ENCODE data around the gene SOWAHA.

The SOWAHA gene

DNA sequence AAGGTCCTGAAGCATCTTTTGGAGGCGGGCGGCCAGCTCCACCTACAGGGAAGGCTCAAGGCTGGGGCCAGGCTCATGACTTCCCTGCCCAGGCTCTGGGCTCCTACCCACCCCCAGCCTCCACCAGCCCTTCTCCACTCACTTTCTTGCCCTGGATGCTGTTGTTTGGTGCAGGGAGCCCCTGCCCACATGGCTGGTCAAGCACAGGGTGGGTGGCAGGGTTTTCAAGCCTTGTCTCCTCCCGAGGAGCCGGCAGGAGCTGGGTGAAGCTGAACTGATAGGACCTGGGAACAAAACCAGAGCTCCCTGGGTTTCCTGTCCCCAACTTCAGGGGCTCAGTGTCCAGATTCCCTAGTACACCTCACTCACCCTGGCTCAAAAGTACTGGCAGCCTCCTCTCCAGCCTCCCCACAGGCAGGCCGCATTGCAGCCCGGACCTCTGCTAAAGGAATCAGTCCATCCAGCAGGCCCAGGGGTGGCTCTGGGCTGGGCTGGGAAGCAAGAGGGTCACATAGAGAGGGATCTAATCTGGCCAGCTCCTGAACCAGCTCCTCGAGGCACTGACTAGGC lies 10.5 kb downstream of the SOWAHA start:
- intact Hi-C loops (cut with DNase I): no loop called here
- peak in 1 of 10 donors; percentile 80 for DNase-seq

DNA sequence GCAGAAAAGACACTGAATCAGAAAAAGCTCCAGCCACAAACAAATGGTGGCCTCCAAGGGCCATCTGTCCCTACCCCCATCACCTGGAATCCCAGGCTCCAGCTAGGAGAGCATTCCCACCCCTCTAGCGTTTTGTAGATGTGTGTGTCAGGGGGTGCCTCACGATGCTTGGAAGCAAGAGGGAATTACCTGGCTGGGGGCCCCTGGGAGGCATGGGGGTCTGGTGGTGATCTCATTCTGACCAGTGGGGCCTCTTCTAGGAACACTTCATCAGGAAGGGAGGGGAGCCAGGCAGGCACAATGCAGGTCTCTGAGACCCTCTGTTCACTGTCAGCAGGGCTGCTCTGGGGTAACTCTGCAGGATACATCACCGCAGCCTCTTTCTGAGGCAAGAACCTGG lies 11.3 kb downstream of the SOWAHA start:
- peak in 1 of 10 donors; percentile 56 for DNase-seq
- intact Hi-C loops (cut with DNase I): no loop called here

DNA sequence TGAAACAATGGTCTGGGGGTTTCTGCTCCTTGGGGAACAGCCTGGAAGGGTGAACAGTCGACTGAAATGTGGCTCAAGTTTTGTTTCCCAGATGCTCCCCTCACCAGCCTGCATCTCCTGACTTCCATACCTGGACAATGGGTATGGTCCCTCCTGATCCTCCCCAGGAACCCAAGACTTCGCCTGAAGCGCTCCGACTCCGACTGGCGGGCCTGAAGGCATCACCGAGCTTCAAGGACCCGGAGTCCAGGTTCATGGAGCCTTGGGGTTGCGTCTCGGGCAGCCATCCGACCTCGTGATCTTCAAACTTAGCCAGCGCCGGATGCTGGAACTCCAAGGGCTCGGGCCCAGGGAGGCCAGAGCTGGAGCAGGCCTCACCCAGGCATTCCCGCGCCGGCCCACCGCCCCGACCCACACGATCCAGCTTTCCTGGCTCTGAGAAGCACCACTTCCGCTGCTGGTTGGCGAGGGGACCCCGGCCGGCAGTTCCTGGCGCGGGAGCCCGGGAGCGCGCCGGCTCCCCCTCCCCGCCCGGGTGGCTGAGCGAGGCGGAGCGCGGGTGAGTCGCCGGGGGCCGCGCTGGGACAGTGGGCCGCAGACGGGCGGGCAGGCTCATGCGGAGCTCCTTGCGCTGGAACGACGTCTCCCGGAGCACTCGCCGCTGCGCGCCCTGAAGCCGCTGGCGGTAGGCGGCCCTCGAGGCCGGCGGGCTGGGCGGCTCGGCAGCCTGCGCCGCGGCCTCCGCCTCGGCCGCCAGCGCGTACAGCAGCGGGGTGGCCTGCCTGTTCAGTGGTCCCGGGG lies 12.1 kb downstream of the SOWAHA start:
- DNase-seq: peak in 2 of 10 donors; percentile 73 to 82
- intact Hi-C loops (cut with DNase I): no loop called here

DNA sequence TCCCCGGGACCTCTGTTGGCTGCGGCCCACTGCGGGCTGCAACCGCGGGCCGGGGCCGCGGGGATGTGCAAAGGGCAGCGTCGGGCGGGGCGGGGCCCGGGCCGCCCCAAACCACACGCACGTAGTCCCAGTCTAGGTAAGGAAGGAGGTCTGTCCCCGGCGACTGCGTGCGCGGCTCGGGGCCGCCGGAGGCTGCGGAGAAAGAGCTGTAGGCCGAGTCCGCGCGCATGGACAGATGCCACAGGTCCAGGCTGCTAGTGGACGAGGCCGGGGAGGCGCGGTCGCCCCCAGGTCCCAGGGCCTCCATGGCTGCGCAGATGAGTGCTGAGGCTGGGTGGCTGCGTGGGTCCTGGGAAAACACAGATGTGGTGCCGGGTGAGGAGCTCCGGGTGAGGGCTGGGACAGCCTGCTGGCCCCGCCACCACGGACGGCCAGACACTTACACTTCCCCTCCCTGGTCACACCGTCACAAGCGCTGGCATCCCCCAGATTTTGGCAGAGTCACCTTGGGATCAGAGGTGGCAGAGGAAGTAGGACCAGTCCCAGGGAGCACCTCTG lies 12.8 kb downstream of the SOWAHA start:
- DNase-seq: peak in 2 of 10 donors; percentile 71 to 84
- intact Hi-C loops (cut with DNase I): no loop called here

DNA sequence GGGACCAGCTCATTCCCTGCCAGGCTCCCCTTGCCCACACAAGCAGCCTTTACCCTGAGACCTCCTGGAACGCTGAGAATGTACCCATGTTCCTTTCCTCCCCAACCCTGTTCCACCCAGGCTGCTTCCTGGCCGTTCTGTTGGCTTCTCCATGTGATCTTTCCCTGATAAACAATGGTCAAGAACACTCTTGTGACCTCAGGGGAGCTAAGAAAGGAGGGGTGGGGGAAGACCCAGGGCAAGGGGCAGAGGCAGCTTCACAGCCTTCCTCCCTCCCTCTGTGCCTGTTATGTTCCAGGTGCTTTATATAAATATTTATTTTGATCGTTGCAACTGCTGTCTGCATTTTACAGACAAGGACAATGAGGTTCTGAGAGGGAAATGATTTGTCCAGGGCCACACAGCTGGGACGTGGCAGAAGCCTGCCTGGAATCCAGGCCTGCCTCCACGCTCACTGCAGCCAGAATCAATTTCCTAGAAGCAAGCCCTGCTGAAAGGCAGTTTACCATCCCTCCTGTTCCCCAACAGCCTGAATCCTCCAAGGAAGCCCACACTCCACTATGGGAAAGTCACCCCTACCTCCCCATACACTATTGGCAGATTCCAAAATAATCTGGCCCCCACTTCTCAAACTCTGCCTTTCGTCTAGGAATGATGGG lies 13.5 kb downstream of the SOWAHA start:
- no peak for DNase-seq
- intact Hi-C loops (cut with DNase I): no loop called here

DNA sequence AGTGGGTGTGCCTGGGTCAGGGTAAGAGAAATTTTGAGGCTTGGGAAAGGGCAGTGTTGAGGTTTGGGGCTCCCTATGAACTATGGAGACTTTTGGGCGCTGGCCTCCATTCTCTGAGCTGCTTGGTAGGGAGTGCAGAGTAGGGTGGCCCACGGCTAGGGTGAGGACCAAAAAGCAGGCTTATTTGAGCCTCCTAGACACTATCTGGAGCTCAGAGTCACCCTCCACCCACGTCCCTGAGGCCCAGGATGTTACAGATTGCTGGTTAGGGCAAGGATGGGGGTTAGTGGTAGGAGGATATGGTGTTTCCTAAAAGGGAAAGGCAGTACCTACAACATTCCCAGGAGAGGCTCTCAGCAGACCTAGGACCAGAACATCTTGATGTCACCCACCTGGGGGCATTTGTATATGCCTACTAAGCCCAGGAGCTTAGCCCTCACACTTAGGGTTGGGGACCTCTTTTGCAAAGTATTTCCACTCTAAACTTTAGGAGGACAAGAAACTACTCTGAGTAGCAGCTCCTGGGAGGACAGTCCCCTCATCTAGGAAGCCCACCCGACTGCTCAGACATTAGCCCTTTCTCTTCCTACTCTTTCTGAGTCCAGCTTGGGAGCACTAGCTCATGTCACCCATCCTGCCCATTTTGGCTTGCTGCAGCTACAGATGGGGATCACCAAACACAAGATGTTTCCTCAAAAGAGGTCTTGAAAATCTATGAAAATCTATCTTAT lies 15.0 kb downstream of the SOWAHA start:
- DNase-seq: no peak
- intact Hi-C loops (cut with DNase I): no loop called here

DNA sequence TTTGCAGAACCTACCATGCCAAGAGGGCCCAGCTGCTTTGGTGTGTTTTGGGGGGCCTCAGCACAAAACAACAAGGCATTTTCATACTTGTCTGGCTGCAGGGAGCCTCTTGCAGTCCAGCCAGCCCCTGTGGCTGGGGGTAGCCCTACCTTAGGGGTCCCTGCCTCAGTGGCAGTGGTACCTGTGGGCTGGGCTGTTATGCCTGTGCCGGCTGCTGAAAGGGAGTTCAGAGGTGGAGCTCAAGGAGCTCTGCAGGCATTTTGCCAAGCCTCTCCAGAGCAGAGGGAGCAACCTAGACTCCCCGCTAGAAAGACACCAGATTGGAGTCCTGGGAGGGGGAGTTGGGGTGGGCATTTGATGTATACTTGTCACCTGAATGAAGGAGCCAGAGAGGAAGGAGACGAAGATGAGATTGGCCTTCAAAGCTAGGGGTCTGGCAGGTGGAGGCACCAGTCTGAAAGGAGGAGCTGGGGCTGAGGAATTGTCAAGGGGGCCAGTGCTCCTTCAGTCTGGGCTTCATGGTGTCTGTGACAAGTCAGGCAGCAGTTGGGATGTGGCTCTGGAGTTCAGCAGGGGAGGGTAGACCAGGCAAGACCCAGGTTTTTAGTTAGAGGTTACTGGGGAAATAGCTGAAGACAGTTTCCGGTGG lies 15.9 kb downstream of the SOWAHA start:
- peak in 1 of 10 donors; percentile 44 for DNase-seq
- intact Hi-C loops (cut with DNase I): no loop called here

DNA sequence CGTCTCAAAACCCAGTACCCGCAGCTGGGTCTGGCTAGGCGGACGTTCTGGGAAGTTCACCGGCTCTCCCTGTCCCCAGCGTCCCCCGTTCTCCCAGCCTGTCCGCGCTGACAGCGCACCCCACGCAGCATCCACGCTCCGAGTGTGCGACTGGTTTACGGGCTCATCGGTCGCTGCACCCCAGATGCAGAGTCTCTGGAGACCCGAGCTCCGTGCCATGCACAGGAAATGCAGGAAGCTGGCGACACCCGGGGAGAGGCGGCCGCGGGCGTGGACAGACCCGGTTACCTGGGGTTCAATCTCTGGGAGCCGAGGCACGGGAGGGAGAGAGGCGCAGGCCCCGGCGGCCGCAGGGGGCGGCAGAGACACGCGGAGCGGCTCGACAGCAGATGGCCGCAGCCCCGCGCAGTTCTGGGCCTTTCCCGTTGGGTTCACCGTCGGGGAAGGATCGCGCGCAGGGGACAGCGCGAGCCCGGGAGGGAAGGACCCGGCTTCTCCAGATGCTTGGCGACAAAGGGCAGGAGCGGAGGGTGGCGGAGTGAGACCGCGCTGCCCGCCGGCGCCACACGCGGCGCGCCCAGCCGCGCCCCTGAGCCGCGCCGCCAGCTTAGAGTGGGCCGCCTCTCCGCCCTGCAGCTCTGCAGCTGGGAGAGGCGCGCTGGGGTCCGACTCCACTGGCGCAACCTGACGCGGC lies 16.8 kb downstream of the SOWAHA start:
- DNase-seq: peak; percentile 62 to 97 (median 72)

DNA sequence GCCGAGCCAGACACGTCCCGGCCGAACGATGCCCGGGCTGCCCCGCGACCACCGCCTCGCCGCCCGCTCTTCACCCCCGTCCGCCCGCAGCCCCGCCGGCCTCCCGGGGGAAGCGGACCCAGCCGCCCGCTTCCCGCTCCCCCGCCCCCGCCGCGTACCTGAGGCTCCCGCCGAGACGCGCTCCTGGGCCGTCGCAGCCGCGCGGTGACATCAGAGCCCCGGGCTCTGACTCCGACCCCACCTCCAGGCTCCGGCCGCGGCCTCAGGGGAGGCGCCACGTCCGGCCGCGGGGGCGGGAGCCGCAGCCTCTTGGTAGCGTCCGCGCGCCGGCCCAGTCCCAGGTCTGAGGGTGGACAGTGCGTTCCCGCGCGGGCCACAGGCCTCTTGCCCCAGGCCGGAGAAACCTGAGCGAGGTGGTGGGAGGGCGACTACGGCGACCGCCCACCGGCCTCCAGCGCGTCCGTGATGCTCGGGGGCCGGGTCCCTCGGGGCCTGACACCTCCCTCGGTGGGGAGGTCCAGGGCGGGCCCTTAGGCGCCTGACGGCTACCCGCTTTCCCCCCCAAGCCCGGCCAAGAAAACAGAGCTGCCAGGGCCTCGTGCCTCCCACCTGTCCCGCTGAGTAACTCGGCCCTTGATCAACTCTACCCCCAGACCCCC lies 17.5 kb downstream of the SOWAHA start, which contains the start of gene SHROOM1:
TSS of gene SHROOM1 (minus strand) at position 212 of the 659 bp plus-strand sequence. CDS start 4,507 bp downstream, outside the sequence.
- DNase-seq: peak in 4 of 10 donors; percentile 70 to 87 (median 78)
- intact Hi-C loops (cut with DNase I): loop anchor here (5.0 to 10.0 kb wide), 3 partner anchors 37 to 134 kb away; partner anchors contain the start of genes AFF4, GDF9 and UQCRQ

More for the DNA sequence above, 16.8 kb downstream of the SOWAHA start:
- intact Hi-C loops (cut with DNase I): loop anchor here (5.0 to 10.0 kb wide), 3 partner anchors 37 to 135 kb away; partner anchors contain the start of genes AFF4, GDF9 and UQCRQ

DNA sequence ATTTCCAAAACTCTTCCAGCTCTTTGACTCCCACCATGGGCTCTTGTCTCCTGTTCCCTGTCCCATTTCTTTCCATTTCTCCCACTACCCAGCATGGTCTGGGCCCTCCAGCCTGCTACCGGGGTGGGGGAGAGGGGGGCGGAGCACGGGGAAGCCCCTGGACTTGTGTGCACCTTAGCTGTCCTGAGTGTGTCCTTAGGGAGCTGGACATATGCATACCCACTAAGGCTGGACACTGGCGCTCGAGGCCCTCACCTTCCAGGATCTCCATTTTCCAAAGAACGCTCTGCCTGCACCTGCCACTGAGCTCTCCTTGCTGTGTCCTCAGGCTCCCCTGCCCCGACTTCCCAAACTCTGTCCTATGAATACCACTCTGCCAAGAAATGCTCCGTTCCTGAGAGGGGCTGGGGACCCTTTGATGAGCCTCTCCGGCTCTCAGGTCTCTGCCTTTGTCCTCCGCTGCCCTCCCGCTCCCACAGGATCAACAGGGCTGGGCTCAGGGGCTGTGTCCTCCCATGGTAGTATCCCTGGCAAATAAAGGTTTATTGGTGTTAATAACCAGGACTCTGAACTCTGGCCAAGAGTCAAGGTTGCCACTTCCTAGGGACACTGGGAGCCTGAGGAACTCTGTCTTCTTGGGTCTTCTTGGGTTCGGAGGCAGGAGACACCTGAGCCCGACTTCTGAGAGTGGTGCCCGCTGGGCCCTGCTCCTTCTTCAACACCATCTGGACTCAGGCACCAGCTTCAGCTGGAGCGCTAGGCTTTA lies 18.2 kb downstream of the SOWAHA start:
- intact Hi-C loops (cut with DNase I): loop anchor here (5.0 to 10.0 kb wide), 3 partner anchors 36 to 134 kb away; partner anchors contain the start of genes AFF4, GDF9 and UQCRQ
- peak in 1 of 10 donors; percentile 59 for DNase-seq

DNA sequence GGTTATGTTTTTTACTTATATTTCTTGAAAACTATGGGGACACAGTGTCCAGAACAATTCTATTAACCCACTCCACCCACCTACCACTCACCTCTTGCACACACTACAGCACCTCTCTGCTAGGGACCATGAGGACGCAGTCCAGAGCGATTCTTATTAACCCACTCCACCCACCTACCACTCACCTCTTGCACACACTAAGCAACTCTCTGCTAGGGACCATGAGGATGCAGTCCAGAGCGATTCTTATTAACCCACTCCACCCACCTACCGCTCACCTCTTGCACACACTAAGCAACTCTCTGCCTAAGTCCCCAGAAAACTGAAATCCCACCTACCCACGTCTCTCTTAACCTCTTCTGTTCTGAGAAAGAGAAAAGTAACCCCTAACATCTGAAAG lies 19.5 kb downstream of the SOWAHA start:
- intact Hi-C loops (cut with DNase I): loop anchor here (5.0 to 10.0 kb wide), 3 partner anchors 35 to 132 kb away; partner anchors contain the start of genes AFF4, GDF9 and UQCRQ
- DNase-seq: no peak

DNA sequence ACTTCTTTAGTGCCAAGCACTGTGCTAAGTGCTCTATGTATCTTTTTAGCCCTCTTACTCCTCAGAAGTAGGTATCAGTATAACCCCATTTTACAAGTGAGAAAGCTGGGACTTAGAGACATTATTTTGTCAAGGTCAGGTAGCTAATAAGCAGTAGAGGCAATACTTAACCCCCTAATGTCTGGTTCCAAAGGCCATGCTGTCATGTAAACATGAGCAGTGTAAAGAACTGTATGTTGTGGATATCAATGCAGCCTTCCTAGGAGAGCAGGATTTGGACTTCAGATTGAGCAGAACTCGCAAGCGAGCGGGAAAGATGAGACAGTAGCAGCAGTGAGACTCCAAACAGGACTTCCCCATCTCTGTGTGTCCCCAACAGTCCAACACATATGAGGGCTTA lies 21.0 kb downstream of the SOWAHA start:
- intact Hi-C loops (cut with DNase I): loop anchor here (5.0 to 10.0 kb wide), 3 partner anchors 33 to 131 kb away; partner anchors contain the start of genes AFF4, GDF9 and UQCRQ
- no peak for DNase-seq

DNA sequence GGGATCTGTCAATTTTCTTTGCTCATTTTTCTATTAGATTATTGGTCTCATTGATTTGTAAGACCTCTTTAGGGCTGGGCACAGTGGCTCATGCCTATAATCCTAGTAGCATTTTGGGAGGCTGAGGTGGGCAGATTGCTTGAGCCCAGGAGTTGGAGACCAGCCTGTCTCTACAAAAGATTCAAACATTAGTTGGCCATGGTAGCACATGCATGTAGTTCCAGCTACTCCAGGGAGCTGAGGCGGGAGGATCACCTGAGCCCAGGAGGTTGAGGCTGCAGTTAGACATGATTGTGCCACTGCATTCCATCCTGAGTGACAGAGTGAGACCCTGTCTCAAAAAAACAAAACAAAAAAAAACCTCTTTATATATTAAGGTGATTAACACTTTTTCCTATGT lies 23.8 kb downstream of the SOWAHA start:
- intact Hi-C loops (cut with DNase I): loop anchor here (10.0 kb wide), 1 partner anchor 128 kb away; the partner anchor contains the start of gene AFF4
- no peak for DNase-seq

DNA sequence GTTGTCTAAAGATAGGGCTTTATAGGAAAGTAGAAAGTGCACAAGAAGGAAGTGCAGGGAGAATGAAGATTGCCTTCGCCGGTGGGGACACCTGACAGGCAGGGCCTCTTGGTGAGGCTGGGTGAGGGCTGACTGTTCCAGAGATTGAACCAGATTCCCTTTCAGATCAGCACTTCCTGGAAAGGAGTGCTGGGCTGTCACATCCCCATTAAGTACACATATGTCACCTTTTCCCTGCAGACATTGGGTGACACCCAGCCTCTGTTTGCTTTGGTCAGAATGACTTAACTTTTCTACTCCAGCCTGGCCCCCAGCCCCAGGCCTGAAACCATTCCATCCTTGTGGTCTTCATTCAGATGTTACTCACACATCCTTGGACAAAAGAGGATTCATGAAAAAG lies 24.8 kb downstream of the SOWAHA start:
- no peak for DNase-seq
- intact Hi-C loops (cut with DNase I): loop anchor here (10.0 kb wide), 1 partner anchor 127 kb away; the partner anchor contains the start of gene AFF4

DNA sequence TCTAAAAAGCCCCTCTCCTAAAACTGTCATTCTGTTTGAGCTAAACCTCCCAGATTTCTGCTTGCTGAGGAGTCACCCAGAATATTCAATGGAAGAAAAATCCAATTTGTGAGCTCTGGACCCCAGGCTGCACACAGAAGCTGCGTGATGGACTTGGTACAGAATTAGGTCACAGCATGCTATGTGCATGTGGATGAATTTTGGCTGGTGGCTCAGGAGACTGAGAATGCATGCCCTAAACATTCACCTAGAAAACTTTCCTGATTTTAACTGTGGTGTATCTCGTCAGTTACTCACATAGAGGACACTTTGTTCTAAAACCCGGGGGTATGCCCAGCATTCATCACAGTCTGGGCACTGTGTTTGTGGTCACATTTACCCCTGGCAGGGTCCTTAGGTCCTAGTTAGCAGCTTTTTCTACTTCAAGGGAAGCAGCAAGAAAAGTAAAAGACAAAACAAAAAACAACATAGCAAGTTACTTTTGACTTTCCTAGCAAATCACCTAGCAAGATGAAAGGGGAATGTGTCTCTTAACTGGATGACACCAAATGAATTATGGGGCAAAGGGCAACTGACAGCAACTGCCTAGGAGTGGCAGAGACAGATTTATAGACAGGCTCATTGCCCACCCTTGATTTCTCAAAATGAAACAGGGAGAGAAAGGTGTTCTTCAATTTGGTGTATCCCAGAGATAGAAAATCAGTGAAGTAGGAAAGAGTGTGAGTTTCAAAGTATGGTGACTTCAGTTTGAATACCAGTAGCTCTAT lies 25.6 kb downstream of the SOWAHA start:
- intact Hi-C loops (cut with DNase I): loop anchor here (10.0 kb wide), 1 partner anchor 126 kb away; the partner anchor contains the start of gene AFF4
- DNase-seq: no peak

All from posterior cingulate gyrus (tissue), 11 donors.